Activated naive CD8-positive, alpha-beta T cell treated with anti-CD3 and anti-CD28 coated beads, Interleukin-2, amount 10 ng/mL, durations not matched to agents 7 days and 5 days (primary cell): ENCODE results near the gene SGO2. TPM values are rescaled to one million over a fixed set of nuclear protein-coding genes. Genes with fewer than 3 reads are reported as not detected.

Experiments used
- ATAC-seq: fragments of 150-1000 bp; cut with Tn5 transposase; one replicate; pipeline ENCODE4 v1.10.0; 2021; ENCODE audit warnings: low read depth, moderate library complexity
- POLR2A ChIA-PET: fragments of 350-600 bp; sonication (Branson Sonifier 250); formaldehyde crosslinking; loops from one replicate; lab custom pipeline; 2021; ENCODE audit warnings: antibody characterized with exemption; lab: Charles Lee
- DNase-seq: peaks from one replicate; pipeline ENCODE4 v3.0.0; 2021
- H3K27ac Mint-ChIP-seq: one replicate; pipeline ENCODE4 v1.8.0; 2022; ENCODE audit warnings: mild to moderate bottlenecking, mixed read lengths
- H3K27me3 Mint-ChIP-seq: one replicate; pipeline ENCODE4 v1.8.0; 2022; ENCODE audit warnings: mild to moderate bottlenecking, moderate library complexity, mixed read lengths
- H3K36me3 Mint-ChIP-seq: one replicate; pipeline ENCODE4 v1.8.0; 2021; ENCODE audit warnings: mild to moderate bottlenecking, mixed read lengths
- H3K4me1 Mint-ChIP-seq: one replicate; pipeline ENCODE4 v1.8.0; 2021; ENCODE audit warnings: mixed read lengths
- H3K4me3 Mint-ChIP-seq: one replicate; pipeline ENCODE4 v1.8.0; 2022; ENCODE audit warnings: mild to moderate bottlenecking, moderate library complexity, mixed read lengths
- H3K9me3 Mint-ChIP-seq: one replicate; pipeline ENCODE4 v1.8.0; 2021; ENCODE audit warnings: mixed read lengths
- total RNA-seq, 2 experiments: library from RNA; stranded (reverse); gene quantifications; one replicate each; pipeline ENCODE4 v1.2.3, GENCODE V29; 2021

SGO2 gene
- total RNA-seq, 2 experiments from 2014 or later: 35.0 to 37.4 TPM

DNA sequence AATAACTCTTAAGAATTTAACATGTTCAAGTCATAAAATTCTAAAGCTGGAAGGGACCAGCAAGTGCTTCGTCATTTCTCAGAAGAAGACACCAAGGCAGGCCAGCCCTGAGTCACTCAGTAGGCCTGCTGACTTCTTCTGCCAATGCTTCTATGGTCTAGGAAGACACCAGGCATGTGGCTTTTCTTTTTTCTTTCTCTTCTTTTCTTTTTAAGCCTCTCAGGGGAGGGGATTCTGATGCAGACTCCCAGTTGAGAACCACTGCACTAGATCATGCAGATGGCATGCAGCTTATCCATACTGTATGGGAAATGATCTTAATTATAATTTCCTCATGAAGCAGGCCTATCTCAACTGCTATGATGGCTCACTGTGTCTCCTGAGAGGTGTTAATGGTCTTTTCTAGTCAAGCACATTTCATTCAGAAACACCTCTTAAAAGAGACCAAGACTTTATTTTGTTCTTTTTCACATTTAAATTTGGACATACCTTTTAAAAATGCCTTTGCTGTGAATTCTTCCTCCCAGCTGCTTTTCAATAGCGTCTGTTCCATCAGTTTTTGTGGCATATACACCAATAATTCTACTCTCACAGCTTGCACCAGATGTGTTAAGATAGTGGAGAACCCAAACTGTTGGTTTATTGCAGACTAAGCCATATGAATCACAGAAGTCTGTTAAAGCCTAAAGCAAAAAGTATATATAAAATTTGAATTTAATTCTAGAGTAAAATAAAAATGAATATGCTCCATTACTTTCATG, 27.4 kb upstream of the SGO2 start:
- Mint-ChIP-seq H3K4me3 (no peak overlapping the region), H3K9me3 (peaks cover 3% of the 10 kb centered on the region), H3K27me3 (no peaks in the 10 kb centered on the region), H3K27ac (no peak overlapping the region), H3K36me3 (peaks cover 35% of the 10 kb centered on the region), H3K4me1 (peaks cover 1% of the 10 kb centered on the region)
- ATAC-seq (no peak), DNase-seq (no peak)
- POLR2A ChIA-PET: no interaction called here

DNA sequence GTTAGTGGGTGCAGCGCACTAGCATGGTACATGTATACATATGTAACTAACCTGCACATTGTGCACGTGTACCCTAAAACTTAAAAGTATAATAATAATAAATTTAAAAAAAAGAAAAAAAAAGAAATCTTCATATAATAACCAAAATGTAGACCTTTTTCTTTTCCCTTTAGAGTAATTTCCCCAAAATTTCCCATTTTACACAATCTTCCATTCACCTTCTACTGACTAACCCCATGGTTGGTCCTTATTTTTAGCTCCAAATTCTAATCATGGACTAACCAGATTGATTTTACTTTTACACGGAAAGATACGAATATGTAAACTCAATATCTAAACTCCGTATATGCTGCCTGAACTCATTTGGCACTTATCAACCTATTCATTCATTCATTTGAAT, 23.8 kb upstream of the SGO2 start:
- Mint-ChIP-seq H3K27ac (no peak overlapping the region), H3K4me1 (peaks cover 1% of the 10 kb centered on the region), H3K36me3 (peaks cover 26% of the 10 kb centered on the region), H3K27me3 (no peaks in the 10 kb centered on the region), H3K9me3 (peaks cover 3% of the 10 kb centered on the region), H3K4me3 (no peak overlapping the region)
- POLR2A ChIA-PET: no interaction called here
- no peak for ATAC-seq
- no peak for DNase-seq

DNA sequence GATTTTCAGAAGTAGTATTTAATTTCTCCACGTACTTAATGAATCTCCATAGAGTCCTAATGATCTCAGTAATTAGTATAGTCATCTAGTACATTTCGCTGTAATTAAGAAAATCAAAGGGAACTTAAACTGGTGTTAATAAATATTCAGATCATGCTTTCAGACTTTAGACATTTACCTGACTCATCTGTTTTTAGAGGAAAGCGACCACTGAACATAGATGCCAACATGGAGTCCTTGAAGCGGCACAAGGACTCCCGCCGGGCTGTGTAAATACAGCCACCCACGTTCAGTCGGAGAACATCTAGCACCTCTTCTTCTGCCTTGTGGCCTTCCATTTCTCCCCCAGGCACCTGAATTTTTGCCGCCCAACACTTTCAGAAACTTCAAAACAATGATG, 19.3 kb upstream of the SGO2 start:
- POLR2A ChIA-PET: no interaction called here
- Mint-ChIP-seq H3K36me3 (peaks cover 17% of the 10 kb centered on the region), H3K9me3 (peaks cover 3% of the 10 kb centered on the region), H3K4me3 (no peak overlapping the region), H3K27me3 (no peaks in the 10 kb centered on the region), H3K4me1 (peaks cover 11% of the 10 kb centered on the region), H3K27ac (no peak overlapping the region)
- ATAC-seq: no peak
- DNase-seq: no peak

DNA sequence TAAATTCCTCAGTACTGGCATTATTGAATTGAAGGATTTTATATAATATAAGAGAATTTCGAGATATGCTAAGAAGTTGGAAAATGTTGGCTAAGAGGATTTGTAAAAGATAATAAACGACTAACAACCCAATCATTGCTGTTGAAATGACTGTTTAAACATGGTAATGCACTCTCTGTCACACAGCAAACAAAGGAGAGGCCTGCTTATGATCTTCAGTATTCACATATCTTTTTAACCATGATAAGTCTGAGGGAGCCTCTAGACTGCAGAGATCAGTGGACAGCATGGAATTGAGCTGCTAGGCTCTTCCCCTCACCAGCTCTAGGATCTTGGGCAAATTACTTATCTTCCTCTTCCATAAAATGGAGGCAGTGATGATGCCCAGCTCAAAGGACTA, 18.8 kb upstream of the SGO2 start:
- Mint-ChIP-seq H3K27me3 (no peaks in the 10 kb centered on the region), H3K4me3 (no peak overlapping the region), H3K9me3 (peaks cover 3% of the 10 kb centered on the region), H3K27ac (no peak overlapping the region), H3K4me1 (peaks cover 11% of the 10 kb centered on the region), H3K36me3 (peaks cover 14% of the 10 kb centered on the region)
- POLR2A ChIA-PET: no interaction called here
- no peak for ATAC-seq
- DNase-seq: no peak

DNA sequence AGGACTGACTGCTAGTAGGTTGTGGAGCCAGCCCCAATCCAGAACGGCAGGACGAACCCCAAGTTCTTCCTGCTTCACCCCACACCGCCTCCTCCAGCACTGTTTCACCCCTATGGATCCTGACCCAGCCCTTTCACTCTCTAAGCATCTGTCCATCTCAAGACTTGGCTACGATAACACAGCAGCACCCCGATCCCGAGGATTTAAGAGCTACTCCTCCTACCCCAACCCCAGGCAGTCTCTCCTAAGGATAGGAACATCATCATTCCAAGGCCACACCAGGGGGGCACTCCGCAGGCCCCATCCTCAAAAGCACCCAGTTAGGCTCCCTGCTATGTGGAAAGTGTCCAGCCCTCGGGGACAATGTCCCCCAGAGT, 16.8 kb upstream of the SGO2 start:
- Mint-ChIP-seq H3K4me3 (peak overlapping the region; percentile 92), H3K9me3 (no peaks in the 10 kb centered on the region), H3K36me3 (peaks cover 3% of the 10 kb centered on the region), H3K27me3 (no peaks in the 10 kb centered on the region), H3K27ac (peak overlapping the region; percentile 81), H3K4me1 (peaks cover 10% of the 10 kb centered on the region)
- DNase-seq (no peak), ATAC-seq (no peak)
- POLR2A ChIA-PET: interaction anchor here (1.0 to 2.7 kb wide), 5 partner anchors 11 to 204 kb away, joined by 3 to 13 read pairs (median 3); partner anchors contain the start of gene SGO2

DNA sequence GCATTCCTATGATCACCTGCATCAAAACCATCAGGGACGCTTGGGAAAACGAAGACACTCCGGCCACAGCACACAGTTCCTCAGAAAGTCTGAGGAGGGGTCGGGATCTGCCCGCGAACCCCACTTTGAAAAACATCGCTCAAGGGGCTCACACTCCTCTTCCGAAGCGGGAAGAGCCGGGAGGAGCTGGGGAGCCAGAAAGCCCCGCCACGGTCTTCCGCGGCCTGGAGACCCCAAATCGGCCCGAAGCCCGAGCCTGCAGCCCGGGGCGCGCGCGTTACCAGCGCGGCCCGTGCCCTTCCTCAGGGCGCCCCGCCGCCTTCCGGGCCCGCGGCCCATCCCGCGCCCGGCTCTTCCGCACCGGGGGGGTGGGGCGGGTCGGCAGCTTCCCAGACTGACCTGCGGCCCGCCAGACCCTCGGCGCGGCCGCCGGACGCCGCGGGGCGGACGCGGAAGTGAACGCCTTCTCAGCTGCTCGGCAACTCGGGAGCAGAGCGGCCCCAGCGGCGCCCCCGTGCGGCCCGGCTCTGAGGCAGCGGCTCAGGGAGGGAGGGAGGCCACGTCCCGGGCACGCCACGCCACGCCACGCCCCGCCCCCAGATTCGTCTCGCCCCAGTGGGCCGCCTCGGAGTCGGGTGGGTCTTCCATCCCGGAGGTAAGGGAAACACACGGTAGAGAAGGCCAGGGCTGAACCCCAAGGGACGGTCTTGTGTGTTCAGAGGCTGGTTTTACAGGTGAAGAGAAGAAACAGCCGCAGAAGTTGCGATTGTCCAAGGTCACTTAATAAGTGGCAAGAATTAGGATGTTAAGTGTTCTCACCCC, 16.2 kb upstream of the SGO2 start, which contains the start of gene KCTD18:
TSS of gene KCTD18 (minus strand) at position 457 of the 822 bp plus-strand sequence. CDS start 3,052 bp downstream, outside the sequence.
- POLR2A ChIA-PET: interaction anchor here (1.0 to 2.7 kb wide), 5 partner anchors 10 to 203 kb away, joined by 3 to 13 read pairs (median 3); partner anchors contain the start of gene SGO2
- H3K27ac Mint-ChIP-seq: peak within 1 kb of the TSS; percentile 81
- peak; percentile 99 for ATAC-seq
- peak; percentile 96 for DNase-seq
- peaks cover 1% of the 10 kb centered on the region for H3K36me3 Mint-ChIP-seq
- no peaks in the 10 kb centered on the region for H3K27me3 Mint-ChIP-seq
- peak within 1 kb of the TSS; percentile 92 for H3K4me3 Mint-ChIP-seq
- H3K4me1 Mint-ChIP-seq: peaks cover 12% of the 10 kb centered on the region
- no peaks in the 10 kb centered on the region for H3K9me3 Mint-ChIP-seq

DNA sequence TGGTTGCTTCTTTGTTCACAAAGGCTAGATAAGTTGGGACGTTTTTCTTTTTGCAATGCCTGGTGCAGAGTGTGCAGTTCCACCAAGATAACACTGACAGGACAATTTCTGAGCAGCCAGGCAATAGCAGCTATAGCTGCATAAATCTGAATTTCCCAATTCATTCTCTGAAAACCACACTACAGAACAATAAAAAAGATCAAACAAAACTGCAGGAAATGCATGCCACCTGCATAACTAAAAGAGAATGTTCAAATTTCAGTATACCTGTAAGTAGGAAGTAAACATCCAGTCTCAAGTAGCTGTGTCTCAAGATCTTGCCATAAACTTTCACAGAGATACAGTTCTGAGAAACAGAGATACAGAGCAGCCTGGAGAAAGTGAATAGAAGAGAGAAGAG, 10.9 kb upstream of the SGO2 start:
- H3K4me1 Mint-ChIP-seq: peaks cover 10% of the 10 kb centered on the region
- POLR2A ChIA-PET: interaction anchor here (1.2 kb wide), 1 partner anchor 11 kb away, joined by 8 read pairs; the partner anchor contains the start of gene SGO2
- no peak overlapping the region for H3K27ac Mint-ChIP-seq
- ATAC-seq: no peak
- H3K4me3 Mint-ChIP-seq: no peak overlapping the region
- peaks cover 3% of the 10 kb centered on the region for H3K9me3 Mint-ChIP-seq
- DNase-seq: no peak
- H3K27me3 Mint-ChIP-seq: peaks cover 10% of the 10 kb centered on the region
- H3K36me3 Mint-ChIP-seq: no peaks in the 10 kb centered on the region

DNA sequence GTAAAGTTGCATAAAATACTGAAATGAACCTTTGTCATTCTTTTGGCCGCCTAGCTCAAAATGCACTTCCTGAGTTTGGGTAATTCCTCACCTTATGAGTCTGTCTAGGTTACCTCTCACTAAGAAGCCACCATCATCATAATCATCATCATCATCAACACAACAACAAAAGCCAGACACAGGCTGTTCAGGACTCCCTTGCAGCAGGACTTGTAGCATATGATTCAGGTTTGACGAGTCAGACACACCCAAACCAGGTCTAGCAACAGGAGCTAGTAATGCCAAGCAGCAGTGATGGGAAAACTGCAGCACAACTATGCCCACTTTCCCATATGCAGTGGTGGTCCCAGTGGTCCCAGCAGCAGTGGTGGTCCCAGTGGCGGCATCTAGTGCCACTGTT, 2.8 kb upstream of the SGO2 start:
- H3K4me3 Mint-ChIP-seq: no peak overlapping the region
- H3K27me3 Mint-ChIP-seq: peaks cover 8% of the 10 kb centered on the region
- DNase-seq (no peak), ATAC-seq (no peak)
- H3K9me3 Mint-ChIP-seq: peaks cover 2% of the 10 kb centered on the region
- POLR2A ChIA-PET: interaction anchor here (1.0 kb wide), 1 partner anchor 366 kb away, joined by 3 read pairs; the partner anchor contains the start of genes NIF3L1 and PPIL3
- no peak overlapping the region for H3K27ac Mint-ChIP-seq
- peaks cover 6% of the 10 kb centered on the region for H3K36me3 Mint-ChIP-seq
- peaks cover 15% of the 10 kb centered on the region for H3K4me1 Mint-ChIP-seq

DNA sequence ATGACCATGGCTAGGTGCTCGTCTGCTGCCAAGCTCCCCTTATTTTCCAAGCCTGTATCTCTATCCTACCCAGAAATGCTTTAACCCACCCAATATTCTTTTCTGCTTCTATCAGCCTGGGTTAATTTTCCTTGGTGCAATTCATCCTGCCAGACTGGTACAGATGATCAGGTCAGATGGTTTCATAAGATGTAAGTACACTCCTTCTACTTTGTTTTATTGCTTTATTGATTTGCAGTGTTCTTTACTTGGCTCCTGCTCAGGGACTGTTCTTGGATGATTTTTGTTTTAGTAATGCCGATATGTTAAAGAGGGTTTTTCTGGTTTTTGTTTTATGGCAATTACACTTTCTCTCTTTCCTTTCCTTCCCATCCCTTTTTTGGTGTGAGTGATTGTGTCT, 2.4 kb upstream of the SGO2 start:
- Mint-ChIP-seq H3K36me3 (peaks cover 10% of the 10 kb centered on the region), H3K4me1 (peaks cover 19% of the 10 kb centered on the region), H3K9me3 (peaks cover 2% of the 10 kb centered on the region), H3K27me3 (peaks cover 8% of the 10 kb centered on the region), H3K4me3 (no peak overlapping the region), H3K27ac (no peak overlapping the region)
- no peak for DNase-seq
- ATAC-seq: no peak
- POLR2A ChIA-PET: interaction anchor here (0.7 to 1.0 kb wide), 2 partner anchors 366 to 540 kb away, joined by 3 read pairs; partner anchors contain the start of genes NIF3L1 and PPIL3

DNA sequence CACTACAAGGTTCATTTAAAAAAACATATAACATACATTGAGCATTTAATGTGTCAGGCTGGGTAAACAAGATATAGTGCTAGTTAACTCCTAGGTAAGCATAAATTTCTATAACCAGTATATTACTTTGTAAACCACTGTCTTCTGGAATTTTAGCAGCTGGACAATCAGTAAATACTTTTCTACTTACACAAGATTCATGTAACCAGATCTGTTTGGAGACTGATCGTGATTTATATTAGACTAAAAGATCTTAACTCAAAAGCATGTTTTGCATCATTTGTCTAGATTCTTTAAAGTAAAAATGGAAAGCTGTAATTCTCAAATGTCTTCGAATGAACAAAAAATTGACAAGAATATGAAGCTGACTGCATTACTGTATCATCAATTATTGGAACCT, 941 bp upstream of the SGO2 start:
- ATAC-seq: no peak
- Mint-ChIP-seq H3K4me1 (peaks cover 25% of the 10 kb centered on the region), H3K4me3 (no peak overlapping the region), H3K27ac (no peak overlapping the region), H3K27me3 (peaks cover 8% of the 10 kb centered on the region), H3K36me3 (peaks cover 17% of the 10 kb centered on the region), H3K9me3 (peaks cover 2% of the 10 kb centered on the region)
- POLR2A ChIA-PET: interaction anchor here (1.0 to 2.1 kb wide), 4 partner anchors 9 to 339 kb away, joined by 3 to 13 read pairs (median 8); partner anchors contain the start of genes CLK1 and KCTD18
- no peak for DNase-seq

DNA sequence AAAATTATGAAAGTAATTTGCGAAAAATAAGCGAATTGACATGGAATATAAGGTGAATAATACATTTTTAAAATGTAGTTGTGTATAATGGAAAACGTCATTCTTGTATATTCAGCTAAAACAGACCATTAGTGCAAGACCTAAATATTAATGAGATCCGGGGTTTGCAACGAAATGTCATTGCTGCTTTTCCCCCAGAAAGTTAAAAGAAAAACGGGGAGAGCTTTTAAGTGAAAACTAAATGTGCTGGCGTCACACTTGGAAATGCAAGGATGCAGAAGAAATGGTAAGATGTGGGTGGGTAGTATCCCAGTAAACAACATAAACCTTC, 491 bp upstream of the SGO2 start:
- ATAC-seq: no peak
- peak overlapping the region; percentile 94 for H3K4me3 Mint-ChIP-seq
- peaks cover 17% of the 10 kb centered on the region for H3K36me3 Mint-ChIP-seq
- DNase-seq: no peak
- H3K27ac Mint-ChIP-seq: peak overlapping the region; percentile 85
- H3K27me3 Mint-ChIP-seq: peaks cover 8% of the 10 kb centered on the region
- H3K4me1 Mint-ChIP-seq: peaks cover 25% of the 10 kb centered on the region
- POLR2A ChIA-PET: interaction anchor here (1.0 to 2.1 kb wide), 5 partner anchors 10 to 338 kb away, joined by 3 to 13 read pairs (median 7); partner anchors contain the start of genes CLK1 and KCTD18
- H3K9me3 Mint-ChIP-seq: peaks cover 2% of the 10 kb centered on the region

DNA sequence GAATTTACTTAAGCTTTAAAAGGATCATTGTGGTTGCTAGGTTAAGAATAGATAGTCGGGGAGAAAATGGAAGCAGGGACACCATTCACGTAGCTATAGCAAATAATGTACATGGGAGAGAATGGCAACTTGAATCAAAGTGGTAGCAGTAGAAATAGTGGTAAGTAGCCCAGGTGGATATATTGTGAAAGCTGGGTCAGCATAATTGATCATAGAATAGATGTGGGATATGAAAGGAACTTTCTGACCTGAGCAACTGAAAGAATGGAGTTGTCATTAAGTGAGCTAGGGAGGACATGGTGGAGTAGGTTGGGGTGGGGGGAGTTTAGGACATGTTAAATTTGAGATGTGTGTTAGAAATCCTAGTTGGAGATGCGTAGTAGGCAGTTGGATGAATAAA, 2.2 kb downstream of the SGO2 start:
- Mint-ChIP-seq H3K4me3 (peak overlapping the region; percentile 94), H3K27ac (no peak overlapping the region), H3K36me3 (peaks cover 19% of the 10 kb centered on the region), H3K27me3 (peaks cover 6% of the 10 kb centered on the region), H3K4me1 (peaks cover 27% of the 10 kb centered on the region), H3K9me3 (peaks cover 2% of the 10 kb centered on the region)
- POLR2A ChIA-PET: no interaction called here
- ATAC-seq: no peak
- DNase-seq: no peak

DNA sequence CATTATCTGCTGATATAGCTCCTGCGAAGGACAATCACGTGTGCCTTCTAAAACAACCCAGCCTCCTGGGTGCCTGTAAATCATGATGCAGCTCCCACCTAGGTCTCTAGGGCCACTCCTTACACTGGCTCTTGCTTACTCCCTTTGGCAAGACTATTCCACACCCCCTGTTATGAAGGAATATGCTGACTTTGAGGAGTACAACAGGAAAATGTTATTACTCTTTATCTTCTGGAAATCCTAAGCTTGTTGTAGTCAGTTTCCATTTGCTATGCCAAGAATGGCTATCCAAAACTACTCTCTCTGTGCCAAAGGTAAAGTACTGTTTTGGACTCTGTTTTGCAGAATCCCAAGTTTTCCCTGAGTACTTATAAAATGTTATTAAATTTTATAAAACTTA, 7.7 kb downstream of the SGO2 start:
- no peaks in the 10 kb centered on the region for H3K27me3 Mint-ChIP-seq
- H3K4me1 Mint-ChIP-seq: peaks cover 7% of the 10 kb centered on the region

More for the DNA sequence above, 7.7 kb downstream of the SGO2 start:
- DNase-seq (no peak), ATAC-seq (no peak)
- H3K9me3 Mint-ChIP-seq: no peaks in the 10 kb centered on the region
- POLR2A ChIA-PET: interaction anchor here (0.7 kb wide), 1 partner anchor 190 kb away, joined by 3 read pairs; no protein-coding TSS in a partner anchor
- peaks cover 14% of the 10 kb centered on the region for H3K36me3 Mint-ChIP-seq
- H3K27ac Mint-ChIP-seq: no peak overlapping the region
- no peak overlapping the region for H3K4me3 Mint-ChIP-seq
